ENCODE data around the gene CCDC102A.

The CCDC102A gene

DNA sequence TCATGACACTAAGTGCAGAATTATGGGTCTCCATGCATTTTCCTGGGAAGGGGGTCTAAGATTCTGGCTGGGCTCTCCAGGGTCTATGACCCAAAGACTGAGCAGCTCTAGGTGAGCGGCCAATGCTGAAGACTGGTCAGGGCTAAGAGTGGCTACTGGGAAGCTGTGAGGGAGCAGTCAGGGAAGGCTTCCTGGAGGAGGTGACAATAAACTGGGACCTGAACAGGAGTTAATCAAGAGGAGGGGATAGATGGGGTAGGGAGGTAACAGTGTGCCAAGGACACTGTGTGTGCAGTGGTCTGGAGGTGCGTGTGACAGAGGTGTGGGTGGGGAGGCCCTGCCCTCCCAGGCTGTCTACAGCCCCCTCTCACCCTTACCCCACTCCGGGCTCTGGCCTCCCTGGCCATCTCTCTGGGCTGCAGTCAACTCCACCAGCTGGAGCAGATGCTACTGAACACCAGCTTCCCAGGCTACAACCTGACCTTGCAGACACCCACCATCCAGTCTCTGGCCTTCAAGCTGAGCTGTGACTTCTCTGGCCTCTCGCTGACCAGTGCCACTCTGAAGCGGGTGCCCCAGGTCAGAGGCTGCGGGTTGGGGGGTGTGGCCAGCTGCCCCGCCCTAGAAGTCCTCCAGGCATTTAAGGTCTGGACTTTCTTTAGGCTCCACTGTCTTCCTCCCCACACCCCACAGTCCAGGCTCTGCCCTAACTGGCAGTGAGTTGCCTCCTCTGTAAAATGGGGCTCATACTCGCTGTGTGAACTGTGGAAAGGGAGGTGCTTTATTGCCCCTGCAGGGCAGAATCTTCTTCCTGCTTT is 26.5 kb upstream of the CCDC102A start:
- Mint-ChIP-seq H3K27ac (no peak overlapping the region), H3K9me3 (peaks cover 18% of the 10 kb centered on the region), H3K4me3 (no peak overlapping the region), H3K4me1 (no peaks in the 10 kb centered on the region), H3K27me3 (ENCODE audit: low read depth) (peaks cover 13% of the 10 kb centered on the region), H3K36me3 (ENCODE audit: low read depth) (peaks cover 6% of the 10 kb centered on the region)
- TF ChIP-seq, protein P1, sequence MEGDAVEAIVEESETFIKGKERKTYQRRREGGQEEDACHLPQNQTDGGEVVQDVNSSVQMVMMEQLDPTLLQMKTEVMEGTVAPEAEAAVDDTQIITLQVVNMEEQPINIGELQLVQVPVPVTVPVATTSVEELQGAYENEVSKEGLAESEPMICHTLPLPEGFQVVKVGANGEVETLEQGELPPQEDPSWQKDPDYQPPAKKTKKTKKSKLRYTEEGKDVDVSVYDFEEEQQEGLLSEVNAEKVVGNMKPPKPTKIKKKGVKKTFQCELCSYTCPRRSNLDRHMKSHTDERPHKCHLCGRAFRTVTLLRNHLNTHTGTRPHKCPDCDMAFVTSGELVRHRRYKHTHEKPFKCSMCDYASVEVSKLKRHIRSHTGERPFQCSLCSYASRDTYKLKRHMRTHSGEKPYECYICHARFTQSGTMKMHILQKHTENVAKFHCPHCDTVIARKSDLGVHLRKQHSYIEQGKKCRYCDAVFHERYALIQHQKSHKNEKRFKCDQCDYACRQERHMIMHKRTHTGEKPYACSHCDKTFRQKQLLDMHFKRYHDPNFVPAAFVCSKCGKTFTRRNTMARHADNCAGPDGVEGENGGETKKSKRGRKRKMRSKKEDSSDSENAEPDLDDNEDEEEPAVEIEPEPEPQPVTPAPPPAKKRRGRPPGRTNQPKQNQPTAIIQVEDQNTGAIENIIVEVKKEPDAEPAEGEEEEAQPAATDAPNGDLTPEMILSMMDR (IDR thresholded peaks at IDR 0.05; ENCODE audit: unreplicated experiment in 3 of 3): no peak

DNA sequence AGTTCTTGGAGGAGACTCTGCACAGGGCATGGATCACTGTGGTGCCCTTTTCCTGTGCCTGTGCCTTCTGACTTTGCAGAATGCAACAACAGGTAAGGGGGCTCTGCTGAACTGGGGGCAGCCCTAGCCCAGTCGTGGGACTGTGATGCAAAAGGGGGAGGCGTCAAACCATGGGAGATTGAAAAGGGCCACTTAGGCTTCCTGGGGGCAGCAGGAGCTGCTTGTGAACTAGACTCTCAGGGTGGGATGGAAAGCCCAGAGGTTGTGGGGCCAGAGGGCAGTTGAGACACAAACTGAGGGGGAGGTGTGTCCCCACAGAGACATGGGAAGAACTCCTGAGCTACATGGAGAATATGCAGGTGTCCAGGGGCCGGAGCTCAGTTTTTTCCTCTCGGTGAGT is 25.7 kb upstream of the CCDC102A start:
- no peak overlapping the region for H3K27ac Mint-ChIP-seq
- no peak overlapping the region for H3K4me3 Mint-ChIP-seq
- peaks cover 18% of the 10 kb centered on the region for H3K9me3 Mint-ChIP-seq
- H3K27me3 Mint-ChIP-seq (ENCODE audit: low read depth): peaks cover 15% of the 10 kb centered on the region
- peaks cover 6% of the 10 kb centered on the region for H3K36me3 Mint-ChIP-seq (ENCODE audit: low read depth)
- TF ChIP-seq, protein P1 (IDR thresholded peaks at IDR 0.05; ENCODE audit: unreplicated experiment in 3 of 3): no peak
- no peaks in the 10 kb centered on the region for H3K4me1 Mint-ChIP-seq

DNA sequence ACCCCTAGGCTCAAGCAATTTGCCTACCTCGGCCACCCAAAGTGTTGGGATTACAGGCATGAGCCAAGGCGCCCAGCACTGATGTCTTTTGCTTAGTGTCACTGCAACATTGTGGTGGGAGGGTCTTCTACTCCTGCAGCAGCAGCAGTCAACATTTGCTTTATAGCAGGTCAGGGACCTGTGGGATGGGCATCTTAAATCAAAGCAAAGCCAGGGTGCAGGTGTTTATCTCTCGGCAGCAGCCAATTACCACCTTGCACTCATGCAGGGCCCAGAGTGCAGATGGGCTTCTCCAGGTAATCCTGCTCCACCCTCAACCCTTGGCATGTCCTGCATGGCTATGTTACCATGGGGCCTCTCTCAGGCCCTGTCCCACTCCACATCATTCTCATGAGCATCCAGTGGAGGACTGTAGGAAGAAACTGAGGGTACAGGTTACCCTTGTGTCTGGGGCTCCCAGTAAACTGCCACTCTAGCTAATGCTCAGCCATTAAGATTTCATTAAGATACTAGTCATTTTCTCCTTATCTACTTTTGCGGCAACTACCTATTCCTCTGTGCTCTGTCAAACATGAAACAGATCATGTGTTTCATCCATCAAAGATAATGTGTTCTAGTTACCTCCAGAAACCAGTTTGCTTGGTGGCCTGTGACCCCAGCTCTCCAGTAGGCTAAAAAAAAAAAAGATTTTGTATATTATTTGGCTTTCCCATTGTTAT is 22.9 kb upstream of the CCDC102A start:
- Mint-ChIP-seq H3K9me3 (peaks cover 21% of the 10 kb centered on the region), H3K27ac (no peak overlapping the region), H3K27me3 (ENCODE audit: low read depth) (peaks cover 12% of the 10 kb centered on the region), H3K4me3 (no peak overlapping the region), H3K4me1 (no peaks in the 10 kb centered on the region), H3K36me3 (ENCODE audit: low read depth) (peaks cover 6% of the 10 kb centered on the region)
- TF ChIP-seq, protein P1 (IDR thresholded peaks at IDR 0.05; ENCODE audit: unreplicated experiment in 3 of 3): no peak

DNA sequence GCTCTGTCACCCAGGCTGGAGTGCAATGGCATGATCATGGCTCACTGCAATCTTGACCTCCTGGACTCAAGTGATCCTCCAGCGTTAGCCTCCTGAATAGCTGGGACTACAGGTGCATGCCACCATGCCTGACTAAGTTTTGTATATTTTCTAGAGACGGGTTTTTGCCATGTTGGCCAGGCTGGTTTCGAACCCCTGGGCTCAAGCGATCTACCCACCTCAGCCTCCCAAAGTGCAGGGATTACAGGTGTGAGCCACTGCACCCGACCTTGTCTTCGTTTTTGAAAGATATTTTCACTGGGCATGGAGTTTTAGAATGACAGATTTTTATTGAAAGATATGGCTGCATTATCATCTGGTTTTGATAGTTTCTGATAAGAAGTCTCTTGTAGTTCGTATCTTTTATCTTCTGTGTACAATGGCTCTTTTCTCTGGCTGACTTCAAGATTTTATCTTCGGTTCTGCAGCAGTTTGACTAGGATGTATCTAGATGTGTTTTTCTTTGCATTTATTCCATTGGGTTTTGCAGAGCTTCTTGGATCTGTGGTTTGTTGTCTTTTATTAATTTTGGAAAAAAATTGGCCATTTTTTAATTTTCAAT is 20.7 kb upstream of the CCDC102A start:
- no peaks in the 10 kb centered on the region for H3K4me1 Mint-ChIP-seq
- TF ChIP-seq, protein P1 (IDR thresholded peaks at IDR 0.05; ENCODE audit: unreplicated experiment in 3 of 3): no peak
- peaks cover 27% of the 10 kb centered on the region for H3K9me3 Mint-ChIP-seq
- H3K27ac Mint-ChIP-seq: no peak overlapping the region
- peaks cover 6% of the 10 kb centered on the region for H3K36me3 Mint-ChIP-seq (ENCODE audit: low read depth)
- no peak overlapping the region for H3K4me3 Mint-ChIP-seq
- peaks cover 15% of the 10 kb centered on the region for H3K27me3 Mint-ChIP-seq (ENCODE audit: low read depth)

DNA sequence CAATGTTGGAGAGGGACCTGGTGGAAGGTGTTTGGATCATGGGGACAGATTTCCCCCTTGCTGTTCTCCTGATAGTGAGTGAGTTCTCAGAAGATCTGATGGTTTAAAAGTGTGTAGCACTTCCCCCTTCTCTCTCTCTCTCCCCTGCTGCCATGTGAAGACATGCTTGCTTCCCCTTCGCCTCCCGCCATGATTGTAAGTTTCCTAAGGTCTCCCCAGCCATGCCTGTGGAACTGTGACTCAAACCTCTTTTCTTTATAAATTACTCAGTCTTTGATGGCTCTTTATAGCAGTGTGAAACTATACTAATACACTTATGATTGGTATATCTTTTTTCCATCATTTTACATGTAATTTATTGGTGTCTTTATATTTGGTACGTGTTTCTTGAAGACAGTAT is 19.5 kb upstream of the CCDC102A start:
- Mint-ChIP-seq H3K27ac (no peak overlapping the region), H3K36me3 (ENCODE audit: low read depth) (no peaks in the 10 kb centered on the region), H3K4me1 (no peaks in the 10 kb centered on the region)

More for the DNA sequence above, 19.5 kb upstream of the CCDC102A start:
- peaks cover 19% of the 10 kb centered on the region for H3K27me3 Mint-ChIP-seq (ENCODE audit: low read depth)
- TF ChIP-seq, protein P1 (IDR thresholded peaks at IDR 0.05; ENCODE audit: unreplicated experiment in 3 of 3): no peak
- H3K9me3 Mint-ChIP-seq: peaks cover 25% of the 10 kb centered on the region
- H3K4me3 Mint-ChIP-seq: no peak overlapping the region

All from nephron (organoid).